K562 (cell line): ENCODE data around the gene ACKR3. TPM values are rescaled to one million over a fixed set of nuclear protein-coding genes. Genes with fewer than 3 reads are reported as not detected.

ENCODE experiments used
- ATAC-seq: fragments of 200-7000 bp; cut with Tn5 transposase; 3 replicates; pipeline ENCODE4 v1.9.1; 2020; ENCODE audit warnings: moderate library complexity
- BruUV-seq: library from RNA; stranded (reverse); fragments of 400-500 nt; replicated peaks from 2 replicates; lab custom pipeline; 2021; lab: Mats Ljungman, UMichigan
- CTCF ChIA-PET: fragments of 300-600 bp; formaldehyde crosslinking; extraction: SDS; loops from one replicate; lab custom pipeline; 2021; ENCODE audit warnings: low intra/inter-chr PET ratio; lab: Yijun Ruan, JAX
- POLR2A ChIA-PET: fragments of 300-600, 350-650 bp; sonication (Branson Sonifier 250); formaldehyde crosslinking; extraction: SDS; loops from one replicate; lab custom pipeline; 2021; ENCODE audit warnings: antibody characterized with exemption, inconsistent platforms; lab: Yijun Ruan, JAX
- DNase-seq, 4 experiments: peaks; one replicate each; pipeline versions ENCODE4 v3.0.0 to v3.0.0-alpha.2; 2011 to 2018; ENCODE audit warnings: low spot score in 3 of 4, mixed read lengths in 3 of 4; ENCODE audit errors: extremely low read depth in 1 of 4
- FAIRE-seq: peaks from 2 replicates; lab custom pipeline; 2011; peaks lifted over from hg19 to GRCh38; lab: Jason Lieb, UNC
- H2AFZ ChIP-seq: 2 replicates; pipeline ENCODE4 v1.6.0; 2011; ENCODE audit warnings: low read depth, low read length, control low read depth, inconsistent platforms
- H3K27ac ChIP-seq: fragments of 200-600 bp; 3 replicates; pipeline ENCODE4 v1.8.0; 2011; ENCODE audit warnings: low read depth, mild to moderate bottlenecking, control low read depth, inconsistent platforms, low read length, moderate library complexity, mixed read lengths; ENCODE audit errors: extremely low read depth
- H3K27me3 ChIP-seq, 2 experiments: fragments of 300-600 bp in 1 of 2; 2 replicates in 1 of 2; 3 replicates in 1 of 2; pipeline versions ENCODE4 v1.6.0 to v1.8.0; 2011; ENCODE audit warnings: inconsistent platforms in 2 of 2, low read length in 2 of 2, mild to moderate bottlenecking in 1 of 2, mixed read lengths in 1 of 2, moderate library complexity in 1 of 2; ENCODE audit not compliant: control insufficient read depth in 2 of 2, insufficient read depth in 2 of 2
- H3K36me3 ChIP-seq: fragments of 300-600 bp; 3 replicates; pipeline ENCODE4 v1.8.0; 2011; ENCODE audit warnings: mild to moderate bottlenecking, low read length, inconsistent platforms; ENCODE audit not compliant: control insufficient read depth, insufficient read depth
- H3K4me1 ChIP-seq, 2 experiments: fragments of 200-600 bp in 1 of 2; replicated peaks in 1 of 2; 2 replicates in 1 of 2; 3 replicates in 1 of 2; pipeline versions ENCODE4 v1.5.1 to v1.8.0; 2011; ENCODE audit warnings: inconsistent platforms in 2 of 2, low read length in 2 of 2, mild to moderate bottlenecking in 1 of 2, mixed read lengths in 1 of 2, moderate library complexity in 1 of 2; ENCODE audit not compliant: control insufficient read depth in 2 of 2, insufficient read depth in 2 of 2
- H3K4me2 ChIP-seq: 2 replicates; pipeline ENCODE4 v1.6.1; 2011; ENCODE audit warnings: low read length, control low read depth, inconsistent platforms, mixed read lengths; ENCODE audit not compliant: insufficient read depth
- H3K4me3 ChIP-seq: fragments of 200-600 bp; sonication (generic), shearing (Covaris generic); 2 replicates; pipeline ENCODE4 v1.5.1; 2016; ENCODE audit warnings: control low read depth, inconsistent platforms
- H3K79me2 ChIP-seq: fragments of 200-600 bp; 3 replicates; pipeline ENCODE4 v1.8.0; 2011; ENCODE audit warnings: low read length, inconsistent platforms; ENCODE audit not compliant: control insufficient read depth, insufficient read depth
- H3K9ac ChIP-seq, 2 experiments: 2 replicates each; pipeline versions ENCODE4 v1.6.0 to v1.6.1; 2011; ENCODE audit warnings: low read depth in 2 of 2, low read length in 2 of 2, control low read depth in 1 of 2, inconsistent platforms in 1 of 2, mild to moderate bottlenecking in 1 of 2, mixed read lengths in 1 of 2; ENCODE audit not compliant: insufficient read depth in 1 of 2
- H3K9me1 ChIP-seq: one replicate; pipeline ENCODE4 v1.6.0; 2011; ENCODE audit warnings: inconsistent platforms, mild to moderate bottlenecking, low read length, moderate library complexity; ENCODE audit not compliant: control insufficient read depth, insufficient read depth
- H3K9me3 ChIP-seq: replicated peaks from 2 replicates; pipeline ENCODE4 v1.5.1; 2011; ENCODE audit warnings: low read depth, low read length, inconsistent platforms; ENCODE audit not compliant: control insufficient read depth, insufficient read depth
- H4K20me1 ChIP-seq: replicated peaks from 2 replicates; pipeline ENCODE4 v1.6.1; 2011; ENCODE audit warnings: low read length, inconsistent platforms, mixed read lengths; ENCODE audit not compliant: control insufficient read depth, insufficient read depth
- FUS ChIP-seq: fragments of 200-400 bp; formaldehyde crosslinking; optimal IDR thresholded peaks from 2 replicates; pipeline ENCODE3; 2017; ENCODE audit warnings: low read depth, low read length
- IFI16 ChIP-seq: fragments of 250-450 bp; sonication (Bioruptor Pico); IDR thresholded peaks from 2 replicates; pipeline ENCODE4 v2.1.2; 2022; ENCODE audit warnings: mild to moderate bottlenecking, inconsistent platforms
- SLC30A9 ChIP-seq: fragments of 250-450 bp; sonication (Bioruptor Pico); IDR thresholded peaks from 2 replicates; pipeline ENCODE4 v1.8.0; 2022; ENCODE audit warnings: mild to moderate bottlenecking, moderate library complexity
- SMARCE1 ChIP-seq: fragments of 450-650 bp; IDR thresholded peaks from 2 replicates; pipeline ENCODE4 v1.7.1; 2016; ENCODE audit warnings: mild to moderate bottlenecking
- ZNF764 ChIP-seq: fragments of 250-450 bp; sonication (Bioruptor Pico); IDR thresholded peaks from 2 replicates; pipeline ENCODE4 v1.4.0; 2020; ENCODE audit warnings: low read depth, mild to moderate bottlenecking, moderate library complexity
- WGBS: fragments of 100-300 bp; shearing (Covaris generic); methylation state at CpG from one replicate; pipeline ENCODE4 v1.1.6; 2016; ENCODE audit warnings: low coverage, mixed read lengths; ENCODE audit not compliant: insufficient coverage; ENCODE audit errors: missing lambda C conversion rate; 5-methylcytosine and 5-hydroxymethylcytosine counted together
- in situ Hi-C: fragments of 300-500 bp; cut with MboI; formaldehyde crosslinking; loops from 4 replicates; pipeline ENCODE4 v1.15.0; 2018; ENCODE audit warnings: inconsistent platforms, mixed read lengths
- intact Hi-C: fragments of 100-400 bp; cut with micrococcal nuclease; formaldehyde crosslinking; loops from 2 replicates; pipeline ENCODE4 v1.14.2; 2022
- polyA plus RNA-seq, 8 experiments: library from polyadenylated mRNA; depleted of rRNA in 4 of 8; stranded (reverse) in 5 of 8; unstranded in 3 of 8; fragments of >200 nt; fragmentation: Nextera tagmentation in 2 of 8; fragmentation: Illumina TruSeq in 1 of 8; extraction: Ambion mirVana in 2 of 8; extraction: Trizol in 1 of 8; gene quantifications; 2 replicates each; pipeline versions ENCODE4 v1.2.1 to v1.2.3, GENCODE V29; 2011 to 2014; ENCODE audit warnings: inconsistent platforms in 1 of 8, missing spikeins in 1 of 8
- total RNA-seq, 7 experiments: library from RNA; depleted of rRNA in 6 of 7; stranded (reverse); fragments of >200 nt in 6 of 7; fragmentation: Illumina TruSeq in 2 of 7; extraction: Trizol in 2 of 7; gene quantifications; 2 replicates each; pipeline versions ENCODE4 v1.2.1 to v1.2.3, GENCODE V29; 2011 to 2021; ENCODE audit warnings: low replicate concordance in 1 of 7

ACKR3 gene
- total and polyA plus RNA-seq, 9 of the 15 experiments (the other 6 are each of a cell fraction or from before 2014, with no cell fraction given) = 0.07 TPM; not detected in 8

DNA sequence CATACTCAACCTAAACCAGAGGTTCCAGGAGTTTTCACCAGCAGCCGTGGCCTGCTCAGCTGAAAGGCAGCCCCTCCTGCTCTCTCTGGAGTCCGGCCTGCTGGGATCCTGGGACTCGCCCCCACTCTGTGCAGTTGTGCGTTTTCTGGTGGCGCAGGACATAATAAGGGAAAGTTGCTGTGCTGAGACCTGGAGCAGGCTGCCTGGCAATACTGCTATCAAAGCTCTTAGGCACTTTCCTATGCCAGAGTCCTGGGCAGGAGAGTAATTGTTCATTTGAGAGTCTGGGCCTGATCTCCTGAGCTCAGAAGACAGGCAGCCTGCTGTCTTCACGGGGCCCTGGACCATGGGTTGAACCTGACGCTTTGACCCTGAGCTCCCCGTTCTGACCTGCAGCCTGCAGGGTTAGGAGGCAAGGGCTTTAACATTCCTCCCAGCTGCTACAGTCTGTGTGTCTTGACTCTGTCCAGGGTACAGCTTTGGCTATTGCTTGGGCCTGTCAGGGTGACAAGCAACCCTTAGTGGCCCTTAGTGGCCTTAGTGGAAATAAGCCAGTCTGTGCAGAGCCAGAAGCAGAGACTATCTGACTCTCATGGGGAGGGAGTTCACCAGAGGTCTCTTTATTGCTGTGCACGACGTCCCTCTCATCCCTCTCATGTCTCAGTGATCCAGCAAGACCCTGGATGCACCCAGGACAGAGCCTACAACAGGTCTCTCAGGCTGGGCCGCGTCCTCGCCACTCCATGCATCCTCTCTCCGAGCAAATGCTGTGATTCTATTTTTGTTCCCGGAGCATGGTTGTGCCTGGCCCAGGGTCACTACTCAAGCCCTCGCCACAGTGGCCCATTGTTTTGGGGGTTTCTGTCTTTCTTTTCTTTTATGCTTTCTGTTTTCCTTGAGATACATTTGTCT, 60.6 kb downstream of the ACKR3 start:
- Histone ChIP-seq H3K9me3 (no peaks in the 10 kb centered on the region), H3K4me2 (no peak overlapping the region), H2AFZ (no peak overlapping the region), H3K4me3 (no peak overlapping the region), H3K27ac (no peak overlapping the region), H4K20me1 (no peaks in the 10 kb centered on the region; the same call in none of the 2 replicates), H3K27me3 (peaks cover 0 to 52% of the 10 kb centered on the region in 2 experiments; a peak in 3 of 5 replicates), H3K36me3 (no peaks in the 10 kb centered on the region), H3K9ac (no peak overlapping the region), H3K9me1 (no peaks in the 10 kb centered on the region), H3K79me2 (no peaks in the 10 kb centered on the region), H3K4me1 (no peaks in the 10 kb centered on the region)
- TF ChIP-seq SMARCE1 = no peak
- no peak for TF ChIP-seq FUS
- TF ChIP-seq IFI16 (CRISPR knock-in tag) = no peak
- TF ChIP-seq ZNF764 (CRISPR knock-in tag) = no peak
- TF ChIP-seq SLC30A9 (CRISPR knock-in tag) = no peak
- DNase-seq = no peak
- intact Hi-C loops (no loop called here), in situ Hi-C loops (no loop called here)
- no TSS peak for BruUV-seq
- ChIA-PET CTCF (no interaction called here), POLR2A (no interaction called here)
- FAIRE-seq = no peak
- 3% methylated on average over 14 of the region's 16 CpGs for WGBS
- no peak for ATAC-seq
